ENCODE measurements around the gene MYL3.

- TF ChIP-seq RAD21 (conservative IDR thresholded peaks at IDR 0.05) (no peak), CTCF (IDR thresholded peaks at IDR 0.05; ENCODE audit: poor library complexity, severe bottlenecking) (no peak), EP300 (conservative IDR thresholded peaks at IDR 0.05; ENCODE audit: poor library complexity, severe bottlenecking) (no peak), MXI1 (conservative IDR thresholded peaks at IDR 0.05; ENCODE audit: poor library complexity, severe bottlenecking) (no peak), SMC3 (conservative IDR thresholded peaks at IDR 0.05; ENCODE audit: poor library complexity) (no peak), EZH2 (IDR thresholded peaks at IDR 0.05; ENCODE audit: borderline replicate concordance, insufficient read depth, low read length, poor library complexity, severe bottlenecking) (no peak), TAF1 (IDR thresholded peaks at IDR 0.05; ENCODE audit: low read depth) (no peak)
- TF ChIP-seq, protein P1, sequence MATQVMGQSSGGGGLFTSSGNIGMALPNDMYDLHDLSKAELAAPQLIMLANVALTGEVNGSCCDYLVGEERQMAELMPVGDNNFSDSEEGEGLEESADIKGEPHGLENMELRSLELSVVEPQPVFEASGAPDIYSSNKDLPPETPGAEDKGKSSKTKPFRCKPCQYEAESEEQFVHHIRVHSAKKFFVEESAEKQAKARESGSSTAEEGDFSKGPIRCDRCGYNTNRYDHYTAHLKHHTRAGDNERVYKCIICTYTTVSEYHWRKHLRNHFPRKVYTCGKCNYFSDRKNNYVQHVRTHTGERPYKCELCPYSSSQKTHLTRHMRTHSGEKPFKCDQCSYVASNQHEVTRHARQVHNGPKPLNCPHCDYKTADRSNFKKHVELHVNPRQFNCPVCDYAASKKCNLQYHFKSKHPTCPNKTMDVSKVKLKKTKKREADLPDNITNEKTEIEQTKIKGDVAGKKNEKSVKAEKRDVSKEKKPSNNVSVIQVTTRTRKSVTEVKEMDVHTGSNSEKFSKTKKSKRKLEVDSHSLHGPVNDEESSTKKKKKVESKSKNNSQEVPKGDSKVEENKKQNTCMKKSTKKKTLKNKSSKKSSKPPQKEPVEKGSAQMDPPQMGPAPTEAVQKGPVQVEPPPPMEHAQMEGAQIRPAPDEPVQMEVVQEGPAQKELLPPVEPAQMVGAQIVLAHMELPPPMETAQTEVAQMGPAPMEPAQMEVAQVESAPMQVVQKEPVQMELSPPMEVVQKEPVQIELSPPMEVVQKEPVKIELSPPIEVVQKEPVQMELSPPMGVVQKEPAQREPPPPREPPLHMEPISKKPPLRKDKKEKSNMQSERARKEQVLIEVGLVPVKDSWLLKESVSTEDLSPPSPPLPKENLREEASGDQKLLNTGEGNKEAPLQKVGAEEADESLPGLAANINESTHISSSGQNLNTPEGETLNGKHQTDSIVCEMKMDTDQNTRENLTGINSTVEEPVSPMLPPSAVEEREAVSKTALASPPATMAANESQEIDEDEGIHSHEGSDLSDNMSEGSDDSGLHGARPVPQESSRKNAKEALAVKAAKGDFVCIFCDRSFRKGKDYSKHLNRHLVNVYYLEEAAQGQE (IDR thresholded peaks at IDR 0.05; ENCODE audit: borderline replicate concordance): no peak
Observed at GRCh38 chr3:46908986-46909534, 45.8 kb upstream of the MYL3 start.

All from neural cell (in vitro differentiated cells).